Measurements from ENCODE around the gene GTF2A1. TPM values are rescaled to one million over a fixed set of nuclear protein-coding genes. Genes with fewer than 3 reads are reported as not detected.
A peak's percentile ranks its signal among the peaks of the same experiment; 100 is the strongest.

The GTF2A1 gene
- total RNA-seq, 1 experiment from 2014 or later: 54.3 TPM

DNA sequence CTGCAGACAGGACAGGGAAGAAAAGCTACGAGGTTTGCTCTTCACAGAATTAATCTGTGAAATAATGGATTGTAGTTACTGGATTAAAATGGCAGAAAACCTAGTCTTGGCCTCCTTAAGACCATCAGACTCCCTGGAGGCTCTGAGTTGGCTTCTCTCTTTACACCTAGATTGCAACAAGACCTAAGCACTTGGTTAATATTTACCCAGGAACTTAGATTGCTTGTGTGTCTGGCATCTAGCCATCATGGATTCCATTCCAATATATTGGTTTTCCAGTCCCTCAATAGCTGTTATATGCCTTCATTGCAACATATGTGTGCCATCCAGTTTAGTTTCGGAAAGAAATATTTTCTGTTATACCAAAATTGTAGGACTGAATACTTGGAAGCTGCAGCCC, 1.9 kb upstream of the GTF2A1 start:
- Histone ChIP-seq H3K4me1 (ENCODE audit: insufficient read depth, low read length, poor library complexity, severe bottlenecking) (peaks cover 14% of the 10 kb centered on the region), H3K27ac (ENCODE audit: low read depth, low read length, poor library complexity, severe bottlenecking) (no peak overlapping the region), H3K4me3 (ENCODE audit: low read depth, low read length, poor library complexity, severe bottlenecking) (no peak overlapping the region), H3K36me3 (ENCODE audit: insufficient read depth, low read length, poor library complexity, severe bottlenecking) (no peaks in the 10 kb centered on the region), H3K9me3 (ENCODE audit: low read depth, low read length, poor library complexity, severe bottlenecking) (no peaks in the 10 kb centered on the region), H3K27me3 (replicated peaks; ENCODE audit: insufficient read depth, low read depth, low read length, poor library complexity) (no peaks in the 10 kb centered on the region)
- TF ChIP-seq, protein P1, sequence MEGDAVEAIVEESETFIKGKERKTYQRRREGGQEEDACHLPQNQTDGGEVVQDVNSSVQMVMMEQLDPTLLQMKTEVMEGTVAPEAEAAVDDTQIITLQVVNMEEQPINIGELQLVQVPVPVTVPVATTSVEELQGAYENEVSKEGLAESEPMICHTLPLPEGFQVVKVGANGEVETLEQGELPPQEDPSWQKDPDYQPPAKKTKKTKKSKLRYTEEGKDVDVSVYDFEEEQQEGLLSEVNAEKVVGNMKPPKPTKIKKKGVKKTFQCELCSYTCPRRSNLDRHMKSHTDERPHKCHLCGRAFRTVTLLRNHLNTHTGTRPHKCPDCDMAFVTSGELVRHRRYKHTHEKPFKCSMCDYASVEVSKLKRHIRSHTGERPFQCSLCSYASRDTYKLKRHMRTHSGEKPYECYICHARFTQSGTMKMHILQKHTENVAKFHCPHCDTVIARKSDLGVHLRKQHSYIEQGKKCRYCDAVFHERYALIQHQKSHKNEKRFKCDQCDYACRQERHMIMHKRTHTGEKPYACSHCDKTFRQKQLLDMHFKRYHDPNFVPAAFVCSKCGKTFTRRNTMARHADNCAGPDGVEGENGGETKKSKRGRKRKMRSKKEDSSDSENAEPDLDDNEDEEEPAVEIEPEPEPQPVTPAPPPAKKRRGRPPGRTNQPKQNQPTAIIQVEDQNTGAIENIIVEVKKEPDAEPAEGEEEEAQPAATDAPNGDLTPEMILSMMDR (conservative IDR thresholded peaks at IDR 0.05; ENCODE audit: low read depth, low read length): no peak
- TF ChIP-seq EZH2 (IDR thresholded peaks at IDR 0.05; ENCODE audit: borderline replicate concordance, low read depth, low read length, poor library complexity, severe bottlenecking): no peak
- no TSS peak for BruUV-seq (replicated peaks)
- ChIA-PET CTCF (no interaction called here), POLR2A (ENCODE audit: low non-redundant PET) (no interaction called here)
- no peak for DNase-seq (ENCODE audit: low spot score)
- intact Hi-C loops (cut with micrococcal nuclease; ENCODE audit: unreplicated experiment): no loop called here

DNA sequence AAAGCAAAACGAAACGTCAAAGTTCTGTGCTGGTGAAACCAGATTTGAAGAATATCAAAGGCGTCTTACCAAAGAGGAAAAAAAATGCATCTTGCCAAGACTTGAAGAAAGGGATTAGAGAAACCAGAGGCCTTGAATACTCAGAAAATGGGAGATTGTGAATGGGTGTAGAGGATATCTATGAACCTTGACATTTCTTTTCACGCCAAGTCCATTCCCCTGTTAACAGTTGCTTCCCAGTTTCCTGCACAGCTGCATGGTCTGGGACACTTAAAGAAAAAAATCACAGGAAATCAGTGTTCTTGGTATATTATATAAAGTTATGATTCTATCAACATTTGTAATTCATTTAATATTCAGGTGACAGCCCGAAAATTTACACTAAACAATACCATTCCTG, 1.4 kb upstream of the GTF2A1 start:
- intact Hi-C loops (cut with micrococcal nuclease; ENCODE audit: unreplicated experiment): no loop called here
- Histone ChIP-seq H3K4me1 (ENCODE audit: insufficient read depth, low read length, poor library complexity, severe bottlenecking) (peaks cover 15% of the 10 kb centered on the region), H3K27me3 (replicated peaks; ENCODE audit: insufficient read depth, low read depth, low read length, poor library complexity) (no peaks in the 10 kb centered on the region), H3K27ac (ENCODE audit: low read depth, low read length, poor library complexity, severe bottlenecking) (peak overlapping the region; percentile 99), H3K9me3 (ENCODE audit: low read depth, low read length, poor library complexity, severe bottlenecking) (no peaks in the 10 kb centered on the region), H3K36me3 (ENCODE audit: insufficient read depth, low read length, poor library complexity, severe bottlenecking) (no peaks in the 10 kb centered on the region), H3K4me3 (ENCODE audit: low read depth, low read length, poor library complexity, severe bottlenecking) (no peak overlapping the region)
- POLR2A ChIA-PET (ENCODE audit: low non-redundant PET): no interaction called here
- DNase-seq (ENCODE audit: low spot score): no peak
- BruUV-seq (replicated peaks): no TSS peak
- CTCF ChIA-PET: no interaction called here
- TF ChIP-seq EZH2 (IDR thresholded peaks at IDR 0.05; ENCODE audit: borderline replicate concordance, low read depth, low read length, poor library complexity, severe bottlenecking): no peak
- TF ChIP-seq, protein P1 (conservative IDR thresholded peaks at IDR 0.05; ENCODE audit: low read depth, low read length): no peak

DNA sequence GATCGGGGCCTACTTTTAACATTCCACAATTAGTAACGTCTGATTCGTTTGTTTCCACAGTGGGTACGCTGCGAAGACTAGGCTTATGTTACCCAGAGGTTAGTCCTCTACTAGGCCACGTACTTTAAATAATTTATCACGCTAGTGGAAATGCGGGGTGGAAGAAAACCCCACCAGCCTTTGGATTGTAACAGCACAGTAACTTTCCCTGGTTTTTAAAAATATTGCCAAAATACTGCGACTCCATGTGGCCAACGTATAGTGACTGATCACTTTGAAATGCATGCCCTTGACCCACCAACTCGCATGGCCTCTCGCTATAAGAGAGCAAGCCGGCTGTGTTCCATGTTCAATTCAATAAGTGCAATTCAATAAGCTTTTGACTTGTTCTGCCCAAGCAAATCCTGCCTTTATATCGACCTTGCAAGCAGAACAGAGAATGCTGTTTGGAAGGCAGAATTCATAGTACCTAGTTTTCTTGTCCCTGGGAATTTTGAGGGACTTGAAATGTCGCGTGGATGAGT, 882 bp upstream of the GTF2A1 start:
- POLR2A ChIA-PET (ENCODE audit: low non-redundant PET): interaction anchor here (0.6 kb wide), 1 partner anchor 67 kb away, joined by 3 read pairs; no protein-coding TSS in a partner anchor
- Histone ChIP-seq H3K36me3 (ENCODE audit: insufficient read depth, low read length, poor library complexity, severe bottlenecking) (no peaks in the 10 kb centered on the region), H3K27ac (ENCODE audit: low read depth, low read length, poor library complexity, severe bottlenecking) (peak overlapping the region; percentile 99), H3K9me3 (ENCODE audit: low read depth, low read length, poor library complexity, severe bottlenecking) (no peaks in the 10 kb centered on the region), H3K27me3 (replicated peaks; ENCODE audit: insufficient read depth, low read depth, low read length, poor library complexity) (no peaks in the 10 kb centered on the region), H3K4me1 (ENCODE audit: insufficient read depth, low read length, poor library complexity, severe bottlenecking) (peaks cover 15% of the 10 kb centered on the region), H3K4me3 (ENCODE audit: low read depth, low read length, poor library complexity, severe bottlenecking) (peak overlapping the region; percentile 82)
- peak; percentile 10 for DNase-seq (ENCODE audit: low spot score)
- intact Hi-C loops (cut with micrococcal nuclease; ENCODE audit: unreplicated experiment): no loop called here
- TF ChIP-seq, protein P1 (conservative IDR thresholded peaks at IDR 0.05; ENCODE audit: low read depth, low read length): no peak
- CTCF ChIA-PET: no interaction called here
- BruUV-seq (replicated peaks): TSS peak; percentile 53
